ENCODE data around the gene CARD10. TPM values are rescaled to one million over a fixed set of nuclear protein-coding genes. Genes with fewer than 3 reads are reported as not detected.

CARD10 gene
- total RNA-seq, 2 donors from 2014 or later = 20.3 to 24.4 TPM

- Histone ChIP-seq H3K4me3 (ENCODE audit: low read length) (no peak overlapping the region), H3K4me1 (ENCODE audit: control insufficient read depth, insufficient read depth, low read length) (no peaks in the 10 kb centered on the region), H3K36me3 (ENCODE audit: control insufficient read depth, insufficient read depth, low read length) (no peaks in the 10 kb centered on the region), H3K9me3 (ENCODE audit: control insufficient read depth, low read length) (peaks cover 11% of the 10 kb centered on the region), H3K9ac (ENCODE audit: extremely low read depth, low read length, poor library complexity, severe bottlenecking) (no peak overlapping the region), H3K27ac (ENCODE audit: low read depth, low read length) (peak overlapping the region; percentile 49), H3K27me3 (ENCODE audit: control insufficient read depth, insufficient read depth, low read length, poor library complexity, severe bottlenecking) (no peaks in the 10 kb centered on the region)
- Mint-ChIP-seq H3K4me3 (no peak overlapping the region), H3K9me3 (peaks cover 13% of the 10 kb centered on the region), H3K27me3 (ENCODE audit: insufficient read depth) (no peaks in the 10 kb centered on the region), H3K36me3 (ENCODE audit: low read depth) (no peaks in the 10 kb centered on the region), H3K27ac (no peak overlapping the region), H3K4me1 (no peaks in the 10 kb centered on the region)
- TF ChIP-seq CTCF (conservative IDR thresholded peaks at IDR 0.05) = no peak
- DNase-seq = no peak
- WGBS, 2 experiments (ENCODE audit: insufficient coverage in 1 of 2, insufficient read length in 1 of 2) = 80 to 82% methylated on average over 7 to 15 of the region's 15 CpGs
These were observed 69.7 kb downstream of the CARD10 start for GRCh38 chr22:37449331-37450001.

GRCh38 chr22:37448516-37449127 is 70.6 kb downstream of the CARD10 start:
- Mint-ChIP-seq H3K9me3 (peaks cover 13% of the 10 kb centered on the region), H3K4me1 (no peaks in the 10 kb centered on the region), H3K27me3 (ENCODE audit: insufficient read depth) (no peaks in the 10 kb centered on the region), H3K36me3 (ENCODE audit: low read depth) (no peaks in the 10 kb centered on the region), H3K4me3 (no peak overlapping the region), H3K27ac (no peak overlapping the region)
- whole genome bisulfite sequencing, 2 experiments (ENCODE audit: insufficient coverage in 1 of 2, insufficient read length in 1 of 2) = 85 to 88% methylated on average over 12 to 18 of the region's 18 CpGs
- H3K27ac ChIP-seq (ENCODE audit: low read depth, low read length) = no peak overlapping the region
- peaks cover 11% of the 10 kb centered on the region for H3K9me3 ChIP-seq (ENCODE audit: control insufficient read depth, low read length)
- no peak for DNase-seq
- no peaks in the 10 kb centered on the region for H3K27me3 ChIP-seq (ENCODE audit: control insufficient read depth, insufficient read depth, low read length, poor library complexity, severe bottlenecking)
- no peaks in the 10 kb centered on the region for H3K4me1 ChIP-seq (ENCODE audit: control insufficient read depth, insufficient read depth, low read length)
- H3K4me3 ChIP-seq (ENCODE audit: low read length) = no peak overlapping the region
- no peak for TF ChIP-seq CTCF (conservative IDR thresholded peaks at IDR 0.05)
- no peak overlapping the region for H3K9ac ChIP-seq (ENCODE audit: extremely low read depth, low read length, poor library complexity, severe bottlenecking)
- H3K36me3 ChIP-seq (ENCODE audit: control insufficient read depth, insufficient read depth, low read length) = no peaks in the 10 kb centered on the region

GRCh38 chr22:37445501-37445900 is 73.7 kb downstream of the CARD10 start:
- Mint-ChIP-seq H3K36me3 (ENCODE audit: low read depth) (no peaks in the 10 kb centered on the region), H3K9me3 (peaks cover 9% of the 10 kb centered on the region), H3K27me3 (ENCODE audit: insufficient read depth) (peaks cover 13% of the 10 kb centered on the region), H3K27ac (no peak overlapping the region), H3K4me1 (no peaks in the 10 kb centered on the region), H3K4me3 (no peak overlapping the region)
- no peak for DNase-seq
- H3K9ac ChIP-seq (ENCODE audit: extremely low read depth, low read length, poor library complexity, severe bottlenecking) = no peak overlapping the region
- no peaks in the 10 kb centered on the region for H3K9me3 ChIP-seq (ENCODE audit: control insufficient read depth, low read length)
- H3K27ac ChIP-seq (ENCODE audit: low read depth, low read length) = no peak overlapping the region
- no peaks in the 10 kb centered on the region for H3K36me3 ChIP-seq (ENCODE audit: control insufficient read depth, insufficient read depth, low read length)
- no peaks in the 10 kb centered on the region for H3K4me1 ChIP-seq (ENCODE audit: control insufficient read depth, insufficient read depth, low read length)
- 91 to 92% methylated on average over 7 to 9 of the region's 9 CpGs for WGBS, 2 experiments (ENCODE audit: insufficient coverage in 1 of 2, insufficient read length in 1 of 2)
- no peak for TF ChIP-seq CTCF (conservative IDR thresholded peaks at IDR 0.05)
- no peak overlapping the region for H3K4me3 ChIP-seq (ENCODE audit: low read length)
- H3K27me3 ChIP-seq (ENCODE audit: control insufficient read depth, insufficient read depth, low read length, poor library complexity, severe bottlenecking) = no peaks in the 10 kb centered on the region
